Natural killer cell (primary cell): ENCODE results near the gene MUC5AC. TPM values are rescaled to one million over a fixed set of nuclear protein-coding genes. Genes with fewer than 3 reads are reported as not detected.

Experiments used
- ATAC-seq, 3 donors: fragments of 150-1000 bp in 2 of 3; fragments of 200-7000 bp in 1 of 3; cut with Tn5 transposase; 1 replicate in 1 of 3; 2 replicates in 2 of 3; pipeline ENCODE4 v1.10.0; 2021; ENCODE audit warnings: mild to moderate bottlenecking in 2 of 3, moderate library complexity in 2 of 3
- DNase-seq, 2 donors: peaks; one replicate each; pipeline versions ENCODE4 v3.0.0 to v3.0.0-alpha.2; 2013 to 2021; ENCODE audit warnings: mixed read lengths in 1 of 2
- H3K27ac ChIP-seq: one replicate; pipeline ENCODE4 v1.5.1; 2013; ENCODE audit warnings: mild to moderate bottlenecking, low read length
- H3K27me3 ChIP-seq: one replicate; pipeline ENCODE4 v1.6.1; 2013; ENCODE audit warnings: low read length; ENCODE audit not compliant: control insufficient read depth, insufficient read depth
- H3K36me3 ChIP-seq: one replicate; pipeline ENCODE4 v1.6.1; 2013; ENCODE audit warnings: low read length; ENCODE audit not compliant: control insufficient read depth, insufficient read depth
- H3K4me1 ChIP-seq: one replicate; pipeline ENCODE4 v1.6.1; 2013; ENCODE audit warnings: low read length; ENCODE audit not compliant: control insufficient read depth, insufficient read depth
- H3K4me3 ChIP-seq: one replicate; pipeline ENCODE4 v1.5.1; 2013; ENCODE audit warnings: low read length
- H3K9me3 ChIP-seq: one replicate; pipeline ENCODE4 v1.6.1; 2013; ENCODE audit warnings: low read length; ENCODE audit not compliant: control insufficient read depth, insufficient read depth
- H3K27ac Mint-ChIP-seq, 2 donors: one replicate each; pipeline ENCODE4 v1.8.0; 2022; ENCODE audit warnings: mild to moderate bottlenecking in 2 of 2, mixed read lengths in 2 of 2, moderate library complexity in 1 of 2
- H3K27me3 Mint-ChIP-seq, 2 donors: one replicate each; pipeline ENCODE4 v1.8.0; 2022; ENCODE audit warnings: low read depth in 2 of 2, mixed read lengths in 2 of 2
- H3K36me3 Mint-ChIP-seq: one replicate; pipeline ENCODE4 v1.8.0; 2022; ENCODE audit warnings: mixed read lengths
- H3K4me1 Mint-ChIP-seq, 2 donors: one replicate each; pipeline ENCODE4 v1.8.0; 2022; ENCODE audit warnings: mixed read lengths in 2 of 2
- H3K4me3 Mint-ChIP-seq: one replicate; pipeline ENCODE4 v1.8.0; 2022; ENCODE audit warnings: mild to moderate bottlenecking, moderate library complexity, mixed read lengths
- H3K9me3 Mint-ChIP-seq, 2 donors: one replicate each; pipeline ENCODE4 v1.8.0; 2022; ENCODE audit warnings: mixed read lengths in 2 of 2
- WGBS: methylation state at CpG from one replicate; pipeline ENCODE4 v1.1.7; 2013; ENCODE audit warnings: missing lambda C conversion rate; ENCODE audit not compliant: insufficient coverage; 5-methylcytosine and 5-hydroxymethylcytosine counted together
- intact Hi-C: fragments of 100-400 bp; cut with micrococcal nuclease; formaldehyde crosslinking; loops from one replicate; pipeline ENCODE4 v1.14.2; 2022
- total RNA-seq, 4 donors: library from RNA; stranded (reverse); fragments of 120-200 nt in 1 of 4; gene quantifications; one replicate each; pipeline versions ENCODE4 v1.2.3 to v1.2.4, GENCODE V29; 2013 to 2022
- TF ChIP-seq, protein P1 (sequence below): fragments of 200-600 bp; IDR thresholded peaks from one replicate; pipeline ENCODE4 v1.8.0; 2022; ENCODE audit warnings: antibody characterized with exemption

The MUC5AC gene
- total RNA-seq, 3 donors from 2014 or later (not counting 1 experiment from before 2014, with no cell fraction given): not detected

- peaks cover 0 to 2% of the 10 kb centered on the region in 2 donors for H3K9me3 Mint-ChIP-seq
- peaks cover 0 to 7% of the 10 kb centered on the region in 2 donors for H3K4me1 Mint-ChIP-seq
- Histone ChIP-seq H3K9me3 (no peaks in the 10 kb centered on the region), H3K4me3 (no peak overlapping the region), H3K27ac (no peak overlapping the region), H3K27me3 (no peaks in the 10 kb centered on the region), H3K36me3 (no peaks in the 10 kb centered on the region), H3K4me1 (no peaks in the 10 kb centered on the region)
- 95% methylated on average over 21 of the region's 21 CpGs for WGBS
- DNase-seq (no peak), ATAC-seq (no peak)
- intact Hi-C loops: no loop called here
- no peak overlapping the region for H3K4me3 Mint-ChIP-seq
- H3K27ac Mint-ChIP-seq: no peak overlapping the region
- peaks cover 3 to 8% of the 10 kb centered on the region in 2 donors for H3K27me3 Mint-ChIP-seq
- H3K36me3 Mint-ChIP-seq: no peaks in the 10 kb centered on the region
- TF ChIP-seq, protein P1, sequence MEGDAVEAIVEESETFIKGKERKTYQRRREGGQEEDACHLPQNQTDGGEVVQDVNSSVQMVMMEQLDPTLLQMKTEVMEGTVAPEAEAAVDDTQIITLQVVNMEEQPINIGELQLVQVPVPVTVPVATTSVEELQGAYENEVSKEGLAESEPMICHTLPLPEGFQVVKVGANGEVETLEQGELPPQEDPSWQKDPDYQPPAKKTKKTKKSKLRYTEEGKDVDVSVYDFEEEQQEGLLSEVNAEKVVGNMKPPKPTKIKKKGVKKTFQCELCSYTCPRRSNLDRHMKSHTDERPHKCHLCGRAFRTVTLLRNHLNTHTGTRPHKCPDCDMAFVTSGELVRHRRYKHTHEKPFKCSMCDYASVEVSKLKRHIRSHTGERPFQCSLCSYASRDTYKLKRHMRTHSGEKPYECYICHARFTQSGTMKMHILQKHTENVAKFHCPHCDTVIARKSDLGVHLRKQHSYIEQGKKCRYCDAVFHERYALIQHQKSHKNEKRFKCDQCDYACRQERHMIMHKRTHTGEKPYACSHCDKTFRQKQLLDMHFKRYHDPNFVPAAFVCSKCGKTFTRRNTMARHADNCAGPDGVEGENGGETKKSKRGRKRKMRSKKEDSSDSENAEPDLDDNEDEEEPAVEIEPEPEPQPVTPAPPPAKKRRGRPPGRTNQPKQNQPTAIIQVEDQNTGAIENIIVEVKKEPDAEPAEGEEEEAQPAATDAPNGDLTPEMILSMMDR: no peak
Observed at GRCh38 chr11:1146365-1146764, 11.4 kb upstream of the MUC5AC start.

DNA sequence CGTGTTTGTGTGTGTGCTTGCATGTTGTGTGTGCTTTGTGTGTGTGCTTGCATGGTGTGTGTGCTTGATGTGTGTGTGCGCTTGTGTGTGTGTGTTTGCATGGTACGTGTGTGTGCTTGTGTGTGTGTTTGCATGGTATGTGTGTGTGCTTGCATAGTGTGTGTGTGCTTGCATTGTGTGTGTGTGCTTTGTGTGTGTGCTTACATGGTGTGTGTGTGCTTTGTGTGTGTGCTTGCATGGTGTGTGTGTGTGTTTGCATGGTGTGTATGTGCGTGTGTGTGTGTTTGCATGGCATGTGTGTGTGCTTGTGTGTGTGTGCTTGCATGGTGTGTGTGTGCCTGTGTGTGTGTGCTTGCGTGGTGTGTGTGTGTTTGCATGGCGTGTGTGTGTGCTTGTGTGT is 10.0 kb upstream of the MUC5AC start:
- peaks cover 0 to 2% of the 10 kb centered on the region in 2 donors for H3K9me3 Mint-ChIP-seq
- H3K9me3 ChIP-seq: no peaks in the 10 kb centered on the region
- H3K36me3 ChIP-seq: no peaks in the 10 kb centered on the region
- H3K4me3 ChIP-seq: no peak overlapping the region
- H3K27ac Mint-ChIP-seq: no peak overlapping the region
- no peak overlapping the region for H3K27ac ChIP-seq
- ATAC-seq (no peak), DNase-seq (no peak)
- H3K4me1 ChIP-seq: peaks cover 11% of the 10 kb centered on the region
- TF ChIP-seq, protein P1: no peak
- peaks cover 0 to 3% of the 10 kb centered on the region in 2 donors for H3K27me3 Mint-ChIP-seq
- intact Hi-C loops: no loop called here
- H3K27me3 ChIP-seq: no peaks in the 10 kb centered on the region
- H3K4me3 Mint-ChIP-seq: no peak overlapping the region
- no peaks in the 10 kb centered on the region for H3K36me3 Mint-ChIP-seq
- peaks cover 0 to 7% of the 10 kb centered on the region in 2 donors for H3K4me1 Mint-ChIP-seq
- 94% methylated on average over 6 of the region's 6 CpGs for WGBS

DNA sequence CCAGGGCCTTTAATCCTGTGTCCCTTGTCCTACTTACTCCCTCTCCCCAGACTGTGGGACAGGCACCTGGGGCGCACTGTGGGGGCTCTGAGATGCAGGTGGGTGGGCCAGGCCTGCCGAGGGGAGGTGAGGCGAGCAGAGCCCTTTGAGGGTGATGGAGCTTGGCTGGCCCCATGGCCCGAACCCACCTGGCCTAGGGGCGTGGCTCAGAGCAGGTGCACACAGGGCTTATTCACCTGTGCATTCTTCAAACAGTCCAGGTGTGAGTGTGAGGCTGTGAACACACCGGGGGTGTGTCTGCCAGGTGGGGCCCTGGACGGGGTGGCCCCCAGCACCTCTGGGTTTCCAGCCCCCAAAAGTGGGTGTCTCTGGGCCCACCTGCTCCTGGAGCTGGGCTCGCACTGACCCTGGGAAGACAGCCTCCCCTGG is 9.0 kb upstream of the MUC5AC start:
- Mint-ChIP-seq H3K4me3 (no peak overlapping the region), H3K36me3 (no peaks in the 10 kb centered on the region), H3K27ac (no peak overlapping the region), H3K4me1 (peaks cover 0 to 7% of the 10 kb centered on the region in 2 donors), H3K27me3 (peaks cover 0 to 3% of the 10 kb centered on the region in 2 donors), H3K9me3 (no peaks in the 10 kb centered on the region)
- 91% methylated on average over 8 of the region's 8 CpGs for WGBS
- H3K36me3 ChIP-seq: no peaks in the 10 kb centered on the region
- DNase-seq (no peak), ATAC-seq (no peak)
- no peaks in the 10 kb centered on the region for H3K9me3 ChIP-seq
- TF ChIP-seq, protein P1: no peak
- no peaks in the 10 kb centered on the region for H3K27me3 ChIP-seq
- intact Hi-C loops: no loop called here
- H3K27ac ChIP-seq: no peak overlapping the region
- peaks cover 13% of the 10 kb centered on the region for H3K4me1 ChIP-seq
- no peak overlapping the region for H3K4me3 ChIP-seq

- intact Hi-C loops: no loop called here
- no peak overlapping the region for H3K27ac Mint-ChIP-seq
- TF ChIP-seq, protein P1: no peak
- H3K36me3 Mint-ChIP-seq: no peaks in the 10 kb centered on the region
- peaks cover 0 to 7% of the 10 kb centered on the region in 2 donors for H3K4me1 Mint-ChIP-seq
- Histone ChIP-seq H3K27ac (no peak overlapping the region), H3K4me3 (no peak overlapping the region), H3K9me3 (no peaks in the 10 kb centered on the region), H3K36me3 (no peaks in the 10 kb centered on the region), H3K27me3 (no peaks in the 10 kb centered on the region), H3K4me1 (peaks cover 13% of the 10 kb centered on the region)
- ATAC-seq (no peak), DNase-seq (no peak)
- H3K4me3 Mint-ChIP-seq: no peak overlapping the region
- peaks cover 0 to 3% of the 10 kb centered on the region in 2 donors for H3K27me3 Mint-ChIP-seq
- no peaks in the 10 kb centered on the region for H3K9me3 Mint-ChIP-seq
- 94% methylated on average over 16 of the region's 16 CpGs for WGBS
Observed at GRCh38 chr11:1149545-1149944, 8.2 kb upstream of the MUC5AC start.
